Liver (tissue), 9 donors: ENCODE results near the gene BMAL1. TPM values are rescaled to one million over a fixed set of nuclear protein-coding genes. Genes with fewer than 3 reads are reported as not detected.

Experiments used
- DNase-seq: peaks from one replicate; pipeline ENCODE4 v3.0.0-alpha.2; 2017; ENCODE audit warnings: low spot score
- H3K27ac ChIP-seq, 2 donors: one replicate each; pipeline ENCODE4 v1.7.0; 2013; ENCODE audit warnings: inconsistent platforms in 2 of 2, low read length in 2 of 2, control low read depth in 1 of 2, low read depth in 1 of 2, mild to moderate bottlenecking in 1 of 2
- H3K27me3 ChIP-seq, 4 donors: one replicate each; pipeline versions ENCODE4 v1.6.1 to v1.7.0; 2013; ENCODE audit warnings: low read length in 3 of 4, inconsistent platforms in 1 of 4, mild to moderate bottlenecking in 1 of 4, moderate library complexity in 1 of 4; ENCODE audit not compliant: control insufficient read depth in 4 of 4, insufficient read depth in 4 of 4
- H3K36me3 ChIP-seq, 4 donors: one replicate each; pipeline versions ENCODE4 v1.6.1 to v1.7.0; 2013; ENCODE audit warnings: low read length in 3 of 4, mild to moderate bottlenecking in 3 of 4, low read depth in 1 of 4, moderate library complexity in 1 of 4; ENCODE audit not compliant: control insufficient read depth in 4 of 4, insufficient read depth in 3 of 4
- H3K4me1 ChIP-seq, 4 donors: one replicate each; pipeline versions ENCODE4 v1.6.1 to v1.7.0; 2013; ENCODE audit warnings: low read length in 3 of 4, mild to moderate bottlenecking in 3 of 4, moderate library complexity in 1 of 4; ENCODE audit not compliant: control insufficient read depth in 4 of 4, insufficient read depth in 4 of 4
- H3K4me3 ChIP-seq, 3 donors: one replicate each; pipeline versions ENCODE4 v1.6.1 to v1.7.0; 2013; ENCODE audit warnings: low read length in 3 of 3, control low read depth in 1 of 3, low read depth in 1 of 3, mild to moderate bottlenecking in 1 of 3
- H3K9ac ChIP-seq, 2 donors: one replicate each; pipeline ENCODE4 v1.7.0; 2013; ENCODE audit warnings: low read length in 2 of 2, mild to moderate bottlenecking in 2 of 2, moderate library complexity in 2 of 2, control low read depth in 1 of 2, low read depth in 1 of 2
- H3K9me3 ChIP-seq, 4 donors: one replicate each; pipeline versions ENCODE4 v1.6.1 to v1.7.0; 2013; ENCODE audit warnings: low read length in 3 of 4; ENCODE audit not compliant: control insufficient read depth in 4 of 4
- EGR1 ChIP-seq, 2 donors: IDR thresholded peaks; 2 replicates each; pipeline ENCODE4 v1.6.1; 2016 to 2018; ENCODE audit warnings: antibody characterized with exemption in 2 of 2, low read depth in 2 of 2
- FOXA1 ChIP-seq: IDR thresholded peaks from 2 replicates; pipeline ENCODE4 v1.6.1; 2016; ENCODE audit warnings: antibody characterized with exemption
- FOXA2 ChIP-seq: IDR thresholded peaks from 2 replicates; pipeline ENCODE4 v1.6.1; 2016; ENCODE audit warnings: antibody characterized with exemption
- GABPA ChIP-seq, 2 donors: IDR thresholded peaks in 1 of 2; conservative IDR thresholded peaks in 1 of 2; 2 replicates each; pipeline ENCODE4 v1.6.1; 2016; ENCODE audit warnings: antibody characterized with exemption in 2 of 2, mild to moderate bottlenecking in 1 of 2, moderate library complexity in 1 of 2
- HNF4A ChIP-seq, 2 donors: conservative IDR thresholded peaks; 2 replicates each; pipeline ENCODE4 v1.6.1; 2016; ENCODE audit warnings: antibody characterized with exemption in 2 of 2, mild to moderate bottlenecking in 2 of 2
- HNF4G ChIP-seq: IDR thresholded peaks from 2 replicates; pipeline ENCODE4 v1.6.1; 2016; ENCODE audit warnings: antibody characterized with exemption
- JUND ChIP-seq, 2 donors: IDR thresholded peaks; 2 replicates each; pipeline ENCODE4 v1.6.1; 2016; ENCODE audit warnings: antibody characterized with exemption in 2 of 2
- NR2F2 ChIP-seq: IDR thresholded peaks from 2 replicates; pipeline ENCODE4 v1.6.1; 2016; ENCODE audit warnings: antibody characterized with exemption
- RAD21 ChIP-seq, 2 donors: IDR thresholded peaks; 2 replicates each; pipeline ENCODE4 v1.6.1; 2016; ENCODE audit warnings: antibody characterized with exemption in 2 of 2, mild to moderate bottlenecking in 2 of 2
- RXRA ChIP-seq, 2 donors: IDR thresholded peaks; 2 replicates each; pipeline ENCODE4 v1.6.1; 2017 to 2018; ENCODE audit warnings: antibody characterized with exemption in 2 of 2, mild to moderate bottlenecking in 1 of 2
- SP1 ChIP-seq: IDR thresholded peaks from 2 replicates; pipeline ENCODE4 v1.6.1; 2018; ENCODE audit warnings: antibody characterized with exemption, mild to moderate bottlenecking
- YY1 ChIP-seq: IDR thresholded peaks from 2 replicates; pipeline ENCODE4 v1.6.1; 2016; ENCODE audit warnings: antibody characterized with exemption, mild to moderate bottlenecking
- WGBS: extraction: QIAGEN DNeasy Blood & Tissue Kit; methylation state at CpG from one replicate; pipeline ENCODE4 v1.1.7; 2013; 5-methylcytosine and 5-hydroxymethylcytosine counted together
- polyA plus RNA-seq, 2 donors: library from polyadenylated mRNA; stranded (reverse) in 1 of 2; unstranded in 1 of 2; fragments of 200-250 nt in 1 of 2; fragments of >200 nt in 1 of 2; fragmentation: Nextera tagmentation in 1 of 2; extraction: Ambion mirVana in 1 of 2; gene quantifications; one replicate each; pipeline versions ENCODE4 v1.2.1 to v1.2.3, GENCODE V29; 2013 to 2015
- total RNA-seq, 2 donors: library from RNA; depleted of rRNA; stranded (reverse); fragments of >200 nt; gene quantifications; one replicate each; pipeline ENCODE4 v1.2.3, GENCODE V29; 2014
- TF ChIP-seq, protein P1 (sequence below): IDR thresholded peaks from 2 replicates; pipeline ENCODE4 v1.6.1; 2016; ENCODE audit warnings: antibody characterized with exemption, mild to moderate bottlenecking
- TF ChIP-seq, protein P2 (sequence below): IDR thresholded peaks from 2 replicates; pipeline ENCODE4 v1.6.1; 2016; ENCODE audit warnings: antibody characterized with exemption
- TF ChIP-seq, protein P3 (sequence below): IDR thresholded peaks from 2 replicates; pipeline ENCODE4 v1.6.1; 2016; ENCODE audit warnings: antibody characterized with exemption
- TF ChIP-seq, protein P4 (sequence below): fragments of 150-350 bp; IDR thresholded peaks from 2 replicates; pipeline ENCODE4 v1.5.1; 2017; ENCODE audit warnings: improper control_type of control experiment, low read depth, low read length; ENCODE audit not compliant: missing input control
- TF ChIP-seq, protein P5 (sequence below): IDR thresholded peaks from 2 replicates; pipeline ENCODE4 v1.6.1; 2016; ENCODE audit warnings: antibody characterized with exemption
- donor health status: healthy.
- donor health status: healthy.
- donor health status: healthy.
- donor health status: healthy.
- donor health status: healthy.

The BMAL1 gene
- total and polyA plus RNA-seq, 4 donors = 4.7 to 39.0 (median 15.0) TPM

- WGBS = 7% methylated on average over 1 of the region's 1 CpG
Measured at GRCh38 chr11:13258855-13259254, 18.7 kb upstream of the BMAL1 start.

DNA sequence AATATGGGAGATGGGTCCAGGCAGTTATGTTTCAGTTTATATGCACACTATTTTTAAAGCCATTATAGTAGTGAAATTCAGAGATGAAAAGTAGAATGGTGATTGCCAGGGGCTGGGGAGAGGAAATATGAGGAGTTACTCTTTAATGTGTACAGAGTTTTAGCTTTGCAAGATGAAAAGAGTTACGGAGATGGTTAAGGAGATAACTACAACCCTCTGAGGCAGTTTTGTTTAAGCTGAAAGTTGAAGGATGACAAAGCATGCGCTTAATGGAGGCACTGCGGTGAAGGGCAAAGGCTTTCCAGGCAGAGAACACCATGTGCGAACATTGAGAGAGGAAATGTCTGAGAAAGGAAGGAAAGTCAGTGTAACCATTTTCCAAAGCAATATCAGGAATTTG is 18.2 kb upstream of the BMAL1 start:
- H3K36me3 ChIP-seq = no peaks in the 10 kb centered on the region
- WGBS = 87% methylated on average over 4 of the region's 4 CpGs
- H3K9ac ChIP-seq = no peak overlapping the region
- no peak overlapping the region for H3K27ac ChIP-seq
- H3K9me3 ChIP-seq = no peaks in the 10 kb centered on the region
- no peaks in the 10 kb centered on the region for H3K27me3 ChIP-seq
- DNase-seq = no peak
- H3K4me3 ChIP-seq = no peak overlapping the region
- H3K4me1 ChIP-seq = no peaks in the 10 kb centered on the region
- TF ChIP-seq RAD21 (IDR thresholded peaks at IDR 0.05) (no peak), GABPA (IDR thresholded peaks at IDR 0.05 in 1 of 2, conservative IDR thresholded peaks at IDR 0.05 in 1 of 2) (no peak), FOXA1 (no peak), JUND (IDR thresholded peaks at IDR 0.05) (no peak)
- TF ChIP-seq, protein P1, sequence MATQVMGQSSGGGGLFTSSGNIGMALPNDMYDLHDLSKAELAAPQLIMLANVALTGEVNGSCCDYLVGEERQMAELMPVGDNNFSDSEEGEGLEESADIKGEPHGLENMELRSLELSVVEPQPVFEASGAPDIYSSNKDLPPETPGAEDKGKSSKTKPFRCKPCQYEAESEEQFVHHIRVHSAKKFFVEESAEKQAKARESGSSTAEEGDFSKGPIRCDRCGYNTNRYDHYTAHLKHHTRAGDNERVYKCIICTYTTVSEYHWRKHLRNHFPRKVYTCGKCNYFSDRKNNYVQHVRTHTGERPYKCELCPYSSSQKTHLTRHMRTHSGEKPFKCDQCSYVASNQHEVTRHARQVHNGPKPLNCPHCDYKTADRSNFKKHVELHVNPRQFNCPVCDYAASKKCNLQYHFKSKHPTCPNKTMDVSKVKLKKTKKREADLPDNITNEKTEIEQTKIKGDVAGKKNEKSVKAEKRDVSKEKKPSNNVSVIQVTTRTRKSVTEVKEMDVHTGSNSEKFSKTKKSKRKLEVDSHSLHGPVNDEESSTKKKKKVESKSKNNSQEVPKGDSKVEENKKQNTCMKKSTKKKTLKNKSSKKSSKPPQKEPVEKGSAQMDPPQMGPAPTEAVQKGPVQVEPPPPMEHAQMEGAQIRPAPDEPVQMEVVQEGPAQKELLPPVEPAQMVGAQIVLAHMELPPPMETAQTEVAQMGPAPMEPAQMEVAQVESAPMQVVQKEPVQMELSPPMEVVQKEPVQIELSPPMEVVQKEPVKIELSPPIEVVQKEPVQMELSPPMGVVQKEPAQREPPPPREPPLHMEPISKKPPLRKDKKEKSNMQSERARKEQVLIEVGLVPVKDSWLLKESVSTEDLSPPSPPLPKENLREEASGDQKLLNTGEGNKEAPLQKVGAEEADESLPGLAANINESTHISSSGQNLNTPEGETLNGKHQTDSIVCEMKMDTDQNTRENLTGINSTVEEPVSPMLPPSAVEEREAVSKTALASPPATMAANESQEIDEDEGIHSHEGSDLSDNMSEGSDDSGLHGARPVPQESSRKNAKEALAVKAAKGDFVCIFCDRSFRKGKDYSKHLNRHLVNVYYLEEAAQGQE = no peak
- TF ChIP-seq, protein P2, sequence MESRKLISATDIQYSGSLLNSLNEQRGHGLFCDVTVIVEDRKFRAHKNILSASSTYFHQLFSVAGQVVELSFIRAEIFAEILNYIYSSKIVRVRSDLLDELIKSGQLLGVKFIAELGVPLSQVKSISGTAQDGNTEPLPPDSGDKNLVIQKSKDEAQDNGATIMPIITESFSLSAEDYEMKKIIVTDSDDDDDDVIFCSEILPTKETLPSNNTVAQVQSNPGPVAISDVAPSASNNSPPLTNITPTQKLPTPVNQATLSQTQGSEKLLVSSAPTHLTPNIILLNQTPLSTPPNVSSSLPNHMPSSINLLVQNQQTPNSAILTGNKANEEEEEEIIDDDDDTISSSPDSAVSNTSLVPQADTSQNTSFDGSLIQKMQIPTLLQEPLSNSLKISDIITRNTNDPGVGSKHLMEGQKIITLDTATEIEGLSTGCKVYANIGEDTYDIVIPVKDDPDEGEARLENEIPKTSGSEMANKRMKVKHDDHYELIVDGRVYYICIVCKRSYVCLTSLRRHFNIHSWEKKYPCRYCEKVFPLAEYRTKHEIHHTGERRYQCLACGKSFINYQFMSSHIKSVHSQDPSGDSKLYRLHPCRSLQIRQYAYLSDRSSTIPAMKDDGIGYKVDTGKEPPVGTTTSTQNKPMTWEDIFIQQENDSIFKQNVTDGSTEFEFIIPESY = no peak

More at GRCh38 chr11:13258855-13259254, 18.7 kb upstream of the BMAL1 start:
- H3K36me3 ChIP-seq = no peaks in the 10 kb centered on the region
- no peak overlapping the region for H3K9ac ChIP-seq
- no peak for TF ChIP-seq SP1
- no peak for TF ChIP-seq EGR1 (IDR thresholded peaks at IDR 0.05; ENCODE audit: low read depth in 2 of 2)
- TF ChIP-seq, protein P3, sequence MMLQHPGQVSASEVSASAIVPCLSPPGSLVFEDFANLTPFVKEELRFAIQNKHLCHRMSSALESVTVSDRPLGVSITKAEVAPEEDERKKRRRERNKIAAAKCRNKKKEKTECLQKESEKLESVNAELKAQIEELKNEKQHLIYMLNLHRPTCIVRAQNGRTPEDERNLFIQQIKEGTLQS = no peak
- TF ChIP-seq, protein P2 = no peak
- TF ChIP-seq YY1 = no peak
- TF ChIP-seq FOXA2 = no peak
- no peak for TF ChIP-seq NR2F2
- no peak for TF ChIP-seq RAD21 (IDR thresholded peaks at IDR 0.05)
- no peak for TF ChIP-seq JUND (IDR thresholded peaks at IDR 0.05)
- TF ChIP-seq, protein P4, sequence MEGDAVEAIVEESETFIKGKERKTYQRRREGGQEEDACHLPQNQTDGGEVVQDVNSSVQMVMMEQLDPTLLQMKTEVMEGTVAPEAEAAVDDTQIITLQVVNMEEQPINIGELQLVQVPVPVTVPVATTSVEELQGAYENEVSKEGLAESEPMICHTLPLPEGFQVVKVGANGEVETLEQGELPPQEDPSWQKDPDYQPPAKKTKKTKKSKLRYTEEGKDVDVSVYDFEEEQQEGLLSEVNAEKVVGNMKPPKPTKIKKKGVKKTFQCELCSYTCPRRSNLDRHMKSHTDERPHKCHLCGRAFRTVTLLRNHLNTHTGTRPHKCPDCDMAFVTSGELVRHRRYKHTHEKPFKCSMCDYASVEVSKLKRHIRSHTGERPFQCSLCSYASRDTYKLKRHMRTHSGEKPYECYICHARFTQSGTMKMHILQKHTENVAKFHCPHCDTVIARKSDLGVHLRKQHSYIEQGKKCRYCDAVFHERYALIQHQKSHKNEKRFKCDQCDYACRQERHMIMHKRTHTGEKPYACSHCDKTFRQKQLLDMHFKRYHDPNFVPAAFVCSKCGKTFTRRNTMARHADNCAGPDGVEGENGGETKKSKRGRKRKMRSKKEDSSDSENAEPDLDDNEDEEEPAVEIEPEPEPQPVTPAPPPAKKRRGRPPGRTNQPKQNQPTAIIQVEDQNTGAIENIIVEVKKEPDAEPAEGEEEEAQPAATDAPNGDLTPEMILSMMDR = no peak
- TF ChIP-seq, protein P5, sequence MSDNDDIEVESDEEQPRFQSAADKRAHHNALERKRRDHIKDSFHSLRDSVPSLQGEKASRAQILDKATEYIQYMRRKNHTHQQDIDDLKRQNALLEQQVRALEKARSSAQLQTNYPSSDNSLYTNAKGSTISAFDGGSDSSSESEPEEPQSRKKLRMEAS = no peak
- no peak for TF ChIP-seq HNF4A (conservative IDR thresholded peaks at IDR 0.05)
- TF ChIP-seq HNF4G = no peak
- TF ChIP-seq, protein P1 = no peak
- TF ChIP-seq RXRA (IDR thresholded peaks at IDR 0.05) = no peak
- no peak for TF ChIP-seq GABPA (IDR thresholded peaks at IDR 0.05 in 1 of 2, conservative IDR thresholded peaks at IDR 0.05 in 1 of 2)
- TF ChIP-seq FOXA1 = no peak
- no peaks in the 10 kb centered on the region for H3K9me3 ChIP-seq
- DNase-seq = no peak
- H3K4me1 ChIP-seq = no peaks in the 10 kb centered on the region
- H3K27me3 ChIP-seq = no peaks in the 10 kb centered on the region
- H3K27ac ChIP-seq = no peak overlapping the region
- H3K4me3 ChIP-seq = no peak overlapping the region
